Loucy (cell line): ENCODE data around the gene FARSB.

Experiments
- H2AFZ ChIP-seq: fragments of 200-600 bp; sonication (generic); 2 replicates; pipeline ENCODE4 v1.6.0; 2016; ENCODE audit warnings: antibody characterized with exemption, mild to moderate bottlenecking, low read length, moderate library complexity
- H3F3A ChIP-seq: fragments of 200-600 bp; 2 replicates; pipeline ENCODE4 v1.6.0; 2016; ENCODE audit warnings: antibody characterized with exemption, low read depth, mild to moderate bottlenecking
- H3K27me3 ChIP-seq: fragments of 200-600 bp; sonication (generic); 2 replicates; pipeline ENCODE4 v1.6.1; 2014; ENCODE audit warnings: low read length, mild to moderate bottlenecking; ENCODE audit not compliant: insufficient read depth, poor library complexity, severe bottlenecking
- H3K36me3 ChIP-seq: fragments of 200-600 bp; sonication (generic); 2 replicates; pipeline ENCODE4 v1.6.1; 2016; ENCODE audit warnings: low read length; ENCODE audit not compliant: insufficient read depth
- H3K4me1 ChIP-seq: fragments of 200-600 bp; sonication (generic); 2 replicates; pipeline ENCODE4 v1.5.1; 2014; ENCODE audit warnings: low read length, mild to moderate bottlenecking; ENCODE audit not compliant: insufficient read depth, poor library complexity, severe bottlenecking
- H3K4me2 ChIP-seq: fragments of 200-600 bp; sonication (generic); 2 replicates; pipeline ENCODE4 v1.6.0; 2014; ENCODE audit warnings: antibody characterized with exemption, low read length, low read depth, mild to moderate bottlenecking; ENCODE audit not compliant: poor library complexity, severe bottlenecking
- H3K4me3 ChIP-seq: fragments of 200-600 bp; sonication (generic); 2 replicates; pipeline ENCODE4 v1.5.1; 2014; ENCODE audit warnings: low read length, mild to moderate bottlenecking, mixed read lengths; ENCODE audit not compliant: poor library complexity, severe bottlenecking
- H3K79me2 ChIP-seq: fragments of 200-600 bp; sonication (generic); 2 replicates; pipeline ENCODE4 v1.6.1; 2014; ENCODE audit warnings: low read length; ENCODE audit not compliant: insufficient read depth
- H3K9ac ChIP-seq: fragments of 200-600 bp; sonication (generic); 2 replicates; pipeline ENCODE4 v1.6.0; 2014; ENCODE audit warnings: mild to moderate bottlenecking, low read depth, low read length, moderate library complexity; ENCODE audit not compliant: poor library complexity, severe bottlenecking
- H3K9me2 ChIP-seq: fragments of 200-600 bp; sonication (generic); replicated peaks from 2 replicates; pipeline ENCODE4 v1.6.1; 2016; ENCODE audit warnings: low read depth, low read length, mixed read lengths
- H3K9me3 ChIP-seq: fragments of 200-600 bp; sonication (generic); 2 replicates; pipeline ENCODE4 v1.6.1; 2014; ENCODE audit warnings: mild to moderate bottlenecking, antibody characterized with exemption, low read length, low read depth; ENCODE audit not compliant: insufficient read depth
- H4K20me1 ChIP-seq: fragments of 200-600 bp; sonication (generic); 2 replicates; pipeline ENCODE4 v1.6.0; 2014; ENCODE audit warnings: antibody characterized with exemption, low read length, mild to moderate bottlenecking; ENCODE audit not compliant: insufficient read depth, poor library complexity, severe bottlenecking
- EZH2phosphoT487 ChIP-seq: fragments of 200-600 bp; IDR thresholded peaks from 2 replicates; pipeline ENCODE4 v1.6.1; 2018; ENCODE audit warnings: antibody characterized with exemption, mild to moderate bottlenecking, moderate library complexity, borderline replicate concordance
- TF ChIP-seq, protein P1 (sequence below): fragments of 200-600 bp; sonication (generic); conservative IDR thresholded peaks from 2 replicates; pipeline ENCODE4 v1.5.1; 2014; ENCODE audit warnings: mild to moderate bottlenecking, antibody characterized with exemption, low read length

The FARSB gene

DNA sequence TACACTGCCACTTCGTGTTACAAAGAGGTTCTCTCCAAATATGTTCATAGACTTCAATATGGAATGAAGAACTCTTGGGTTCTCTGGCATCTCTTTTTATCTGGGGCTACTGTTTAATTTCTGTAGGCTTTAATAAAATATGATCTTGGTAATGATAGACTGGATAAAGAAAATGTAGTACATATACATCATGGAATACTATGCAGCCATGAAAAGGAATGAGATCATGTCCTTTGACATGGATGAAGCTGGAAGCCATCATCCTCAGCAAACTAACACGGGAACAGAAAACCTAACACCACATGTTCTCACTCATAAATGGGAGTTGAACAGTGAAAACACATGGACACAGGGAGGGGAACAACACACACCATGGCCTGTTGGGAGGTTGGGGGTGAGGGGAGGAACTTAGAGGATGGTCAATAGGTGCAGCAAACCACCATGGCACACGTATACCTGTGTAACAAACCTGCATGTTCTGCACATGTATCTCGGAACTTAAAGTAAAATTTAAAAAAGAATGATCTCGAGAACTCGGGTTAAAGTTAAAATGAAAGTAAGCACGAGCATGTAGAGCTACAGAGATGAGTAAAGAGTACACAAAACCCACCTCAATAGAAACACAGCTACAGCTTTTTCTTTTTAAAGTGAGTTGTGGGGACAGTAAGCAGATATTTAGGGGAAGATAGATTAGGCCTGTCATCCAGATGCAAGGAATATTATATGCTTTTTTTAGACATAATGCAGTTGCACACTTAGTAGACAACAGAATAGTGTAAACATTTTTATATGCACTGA lies 129.2 kb downstream of the FARSB start:
- Histone ChIP-seq H3K4me1 (no peaks in the 10 kb centered on the region), H3K79me2 (no peaks in the 10 kb centered on the region), H3F3A (no peaks in the 10 kb centered on the region), H3K9me2 (no peaks in the 10 kb centered on the region), H2AFZ (no peak overlapping the region), H3K4me2 (no peak overlapping the region), H3K36me3 (no peaks in the 10 kb centered on the region), H3K27me3 (no peaks in the 10 kb centered on the region), H3K4me3 (no peak overlapping the region), H4K20me1 (no peaks in the 10 kb centered on the region), H3K9me3 (no peaks in the 10 kb centered on the region), H3K9ac (no peak overlapping the region)
- TF ChIP-seq, protein P1, sequence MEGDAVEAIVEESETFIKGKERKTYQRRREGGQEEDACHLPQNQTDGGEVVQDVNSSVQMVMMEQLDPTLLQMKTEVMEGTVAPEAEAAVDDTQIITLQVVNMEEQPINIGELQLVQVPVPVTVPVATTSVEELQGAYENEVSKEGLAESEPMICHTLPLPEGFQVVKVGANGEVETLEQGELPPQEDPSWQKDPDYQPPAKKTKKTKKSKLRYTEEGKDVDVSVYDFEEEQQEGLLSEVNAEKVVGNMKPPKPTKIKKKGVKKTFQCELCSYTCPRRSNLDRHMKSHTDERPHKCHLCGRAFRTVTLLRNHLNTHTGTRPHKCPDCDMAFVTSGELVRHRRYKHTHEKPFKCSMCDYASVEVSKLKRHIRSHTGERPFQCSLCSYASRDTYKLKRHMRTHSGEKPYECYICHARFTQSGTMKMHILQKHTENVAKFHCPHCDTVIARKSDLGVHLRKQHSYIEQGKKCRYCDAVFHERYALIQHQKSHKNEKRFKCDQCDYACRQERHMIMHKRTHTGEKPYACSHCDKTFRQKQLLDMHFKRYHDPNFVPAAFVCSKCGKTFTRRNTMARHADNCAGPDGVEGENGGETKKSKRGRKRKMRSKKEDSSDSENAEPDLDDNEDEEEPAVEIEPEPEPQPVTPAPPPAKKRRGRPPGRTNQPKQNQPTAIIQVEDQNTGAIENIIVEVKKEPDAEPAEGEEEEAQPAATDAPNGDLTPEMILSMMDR, result no peak
- TF ChIP-seq EZH2phosphoT487, result no peak

DNA sequence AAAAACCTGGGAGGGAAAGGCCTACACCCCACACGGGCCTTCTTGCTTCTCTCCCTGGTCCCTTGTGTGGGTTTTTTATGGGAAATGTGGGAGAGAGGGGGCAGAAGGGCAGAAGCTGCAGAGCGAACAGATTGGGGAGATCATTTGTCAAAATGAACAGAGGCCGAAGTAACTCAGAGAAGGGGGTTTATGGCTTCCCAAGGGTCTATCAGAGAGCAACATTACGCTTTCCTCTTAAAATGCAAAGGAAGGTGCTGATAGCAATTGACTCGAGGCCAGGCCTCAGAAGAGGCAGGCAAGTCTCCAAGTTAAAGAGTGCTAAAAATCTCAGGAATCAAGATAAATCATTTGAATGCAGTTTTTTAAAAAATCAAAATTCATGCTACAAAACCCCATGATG lies 130.1 kb downstream of the FARSB start:
- Histone ChIP-seq H3F3A (no peaks in the 10 kb centered on the region), H3K9ac (no peak overlapping the region), H3K4me3 (no peak overlapping the region), H3K9me2 (no peaks in the 10 kb centered on the region), H3K4me2 (no peak overlapping the region), H3K27me3 (no peaks in the 10 kb centered on the region), H2AFZ (no peak overlapping the region), H4K20me1 (no peaks in the 10 kb centered on the region), H3K4me1 (no peaks in the 10 kb centered on the region), H3K9me3 (no peaks in the 10 kb centered on the region), H3K79me2 (no peaks in the 10 kb centered on the region), H3K36me3 (no peaks in the 10 kb centered on the region)
- TF ChIP-seq EZH2phosphoT487, result no peak
- TF ChIP-seq, protein P1, result no peak

DNA sequence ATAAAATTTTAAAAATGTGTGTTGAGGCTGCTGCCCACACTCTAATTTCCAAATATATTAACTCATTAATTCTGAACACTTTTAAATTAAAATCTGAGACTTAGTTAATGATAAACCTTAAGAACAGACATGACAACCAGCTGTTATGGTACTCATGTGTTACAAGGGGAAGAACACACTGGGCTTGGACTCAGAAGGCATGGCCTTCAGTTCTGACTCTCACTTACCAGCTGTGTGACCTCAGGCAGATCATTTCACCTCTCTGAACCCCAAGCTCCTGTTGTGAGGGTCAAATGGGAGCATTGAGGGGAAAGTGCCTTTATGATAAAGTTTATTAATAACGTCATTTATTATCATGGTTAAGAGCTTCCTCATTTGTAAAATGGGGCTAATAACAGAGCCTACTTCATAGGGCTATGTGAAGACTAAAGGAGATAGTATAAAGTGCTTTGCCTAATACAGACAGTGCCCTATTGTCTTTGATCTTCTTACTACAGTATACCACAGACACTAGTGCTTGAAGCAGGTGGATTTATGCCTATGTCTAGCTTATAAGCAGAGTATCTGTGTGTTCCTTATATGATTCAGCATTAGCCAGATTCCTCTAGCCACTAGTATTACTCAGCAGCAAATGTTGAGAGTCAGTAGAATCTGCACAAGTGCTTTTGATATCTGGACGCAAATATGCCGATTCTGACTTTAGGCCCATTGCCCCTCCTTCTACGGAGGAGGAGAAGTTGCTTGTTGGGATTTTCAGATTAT lies 131.9 kb downstream of the FARSB start:
- H3K27me3 ChIP-seq, result no peaks in the 10 kb centered on the region
- H3K9me3 ChIP-seq, result no peaks in the 10 kb centered on the region
- no peaks in the 10 kb centered on the region for H3K9me2 ChIP-seq
- no peaks in the 10 kb centered on the region for H4K20me1 ChIP-seq
- no peaks in the 10 kb centered on the region for H3K79me2 ChIP-seq
- TF ChIP-seq EZH2phosphoT487, result no peak
- TF ChIP-seq, protein P1, result no peak
- no peaks in the 10 kb centered on the region for H3K36me3 ChIP-seq
- H2AFZ ChIP-seq, result no peak overlapping the region
- no peak overlapping the region for H3K4me2 ChIP-seq
- H3K9ac ChIP-seq, result no peak overlapping the region
- H3F3A ChIP-seq, result no peaks in the 10 kb centered on the region
- H3K4me3 ChIP-seq, result no peak overlapping the region
- no peaks in the 10 kb centered on the region for H3K4me1 ChIP-seq
